IPS DF 6.9 (cell line): Measurements from ENCODE around the gene KRT81.

Experiments
- DNase-seq: peaks from one replicate; pipeline ENCODE4 v3.0.0-alpha.2; 2013; ENCODE audit warnings: low read depth, low spot score
- H3K27ac ChIP-seq: one replicate; pipeline ENCODE4 v1.5.1; 2013; ENCODE audit warnings: low read length, control low read depth
- H3K27me3 ChIP-seq: 2 replicates; pipeline ENCODE4 v1.6.1; 2013; ENCODE audit warnings: mild to moderate bottlenecking, low read length; ENCODE audit not compliant: control insufficient read depth, insufficient read depth
- H3K36me3 ChIP-seq: 2 replicates; pipeline ENCODE4 v1.6.1; 2013; ENCODE audit warnings: low read length; ENCODE audit not compliant: control insufficient read depth, insufficient read depth
- H3K4me1 ChIP-seq: 2 replicates; pipeline ENCODE4 v1.6.1; 2013; ENCODE audit warnings: low read length; ENCODE audit not compliant: control insufficient read depth, insufficient read depth
- H3K4me3 ChIP-seq: 2 replicates; pipeline ENCODE4 v1.5.1; 2013; ENCODE audit warnings: mild to moderate bottlenecking, low read length
- H3K9me3 ChIP-seq: 2 replicates; pipeline ENCODE4 v1.6.1; 2013; ENCODE audit warnings: low read length, inconsistent platforms; ENCODE audit not compliant: control insufficient read depth, insufficient read depth
- WGBS: extraction: QIAGEN DNeasy Blood & Tissue Kit; methylation state at CpG from one replicate; pipeline ENCODE4 v1.1.7; 2013; ENCODE audit warnings: mixed read lengths, missing lambda C conversion rate; ENCODE audit not compliant: insufficient read length, insufficient coverage; 5-methylcytosine and 5-hydroxymethylcytosine counted together

The KRT81 gene

DNA sequence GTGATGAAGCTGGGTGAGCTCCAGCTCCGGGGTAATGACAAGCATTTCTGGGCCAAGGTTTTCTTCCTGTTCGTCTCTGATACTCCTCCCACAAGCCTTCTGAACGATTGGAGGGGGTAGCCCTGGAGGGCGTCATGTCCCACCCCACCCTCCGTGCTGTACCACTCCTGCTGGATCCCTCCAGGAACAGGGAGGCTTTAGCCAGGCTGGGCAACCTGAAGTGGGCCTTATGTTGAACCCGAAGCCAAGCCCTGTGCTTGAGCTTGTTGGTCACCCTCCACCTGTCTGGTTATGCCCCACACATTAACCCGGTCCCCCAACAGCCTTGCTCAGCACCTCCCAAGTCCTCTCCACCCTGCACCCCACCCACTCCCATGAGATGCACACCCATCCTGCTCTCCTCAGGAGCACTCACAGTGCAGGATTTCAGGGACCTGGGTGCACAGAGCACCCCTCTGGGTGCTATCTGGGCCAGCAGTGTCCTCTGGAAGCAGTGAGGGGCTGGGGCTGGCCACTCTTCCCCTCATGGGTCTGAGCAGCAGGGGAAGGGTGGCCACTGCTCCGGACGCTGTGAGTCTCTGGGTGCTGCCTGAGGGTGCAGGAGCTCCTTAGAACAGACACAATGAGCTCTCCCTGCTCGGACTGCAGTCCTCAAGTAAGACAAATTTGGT, 36.6 kb upstream of the KRT81 start:
- no peak for DNase-seq
- H3K27ac ChIP-seq = no peak overlapping the region
- H3K27me3 ChIP-seq = no peaks in the 10 kb centered on the region
- H3K36me3 ChIP-seq = no peaks in the 10 kb centered on the region
- H3K4me1 ChIP-seq = no peaks in the 10 kb centered on the region
- no peak overlapping the region for H3K4me3 ChIP-seq
- H3K9me3 ChIP-seq = no peaks in the 10 kb centered on the region
- WGBS = no CpG with 5 or more reads among the region's 10 CpGs

DNA sequence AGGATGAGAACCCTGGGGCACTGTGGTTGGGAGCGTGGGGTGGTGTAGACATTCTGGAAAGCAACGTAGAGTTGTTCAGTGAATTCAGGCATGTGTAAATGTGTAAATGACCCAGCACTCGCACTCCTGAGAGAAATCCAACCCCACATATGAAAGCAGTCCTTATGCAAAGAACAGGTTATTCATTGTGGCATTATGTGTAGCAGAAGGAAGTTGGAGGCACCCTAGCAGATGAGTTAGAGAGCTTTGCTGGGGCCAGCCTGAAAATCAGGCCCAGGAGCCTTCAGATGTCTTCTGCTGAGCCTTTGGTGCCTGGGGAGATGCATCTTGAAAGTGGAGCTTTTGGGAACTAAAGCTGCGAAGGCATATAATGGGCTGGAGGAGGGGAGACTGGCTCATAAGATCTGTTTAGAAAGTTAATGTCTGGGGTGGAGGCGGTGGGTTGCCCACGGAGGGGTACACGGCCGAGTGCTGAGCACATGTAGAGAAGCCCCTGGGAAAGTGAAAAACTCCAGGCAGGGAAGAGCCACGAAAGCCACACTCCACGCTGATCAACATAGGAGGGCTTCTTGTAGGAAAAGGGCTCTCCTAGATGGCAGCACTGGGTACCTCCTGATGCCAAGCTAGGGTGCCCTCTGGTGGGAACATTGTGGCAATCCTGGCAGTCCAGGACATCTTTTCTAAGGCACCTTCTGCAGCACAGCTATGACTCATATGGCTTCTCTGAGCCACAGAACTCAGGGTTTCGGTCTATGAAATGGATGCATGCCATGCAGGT, 35.9 kb upstream of the KRT81 start:
- no peaks in the 10 kb centered on the region for H3K4me1 ChIP-seq
- no peaks in the 10 kb centered on the region for H3K27me3 ChIP-seq
- H3K27ac ChIP-seq = no peak overlapping the region
- H3K9me3 ChIP-seq = no peaks in the 10 kb centered on the region
- peak; percentile 81 for DNase-seq
- no CpG with 5 or more reads among the region's 11 CpGs for WGBS
- H3K36me3 ChIP-seq = no peaks in the 10 kb centered on the region
- H3K4me3 ChIP-seq = no peak overlapping the region

DNA sequence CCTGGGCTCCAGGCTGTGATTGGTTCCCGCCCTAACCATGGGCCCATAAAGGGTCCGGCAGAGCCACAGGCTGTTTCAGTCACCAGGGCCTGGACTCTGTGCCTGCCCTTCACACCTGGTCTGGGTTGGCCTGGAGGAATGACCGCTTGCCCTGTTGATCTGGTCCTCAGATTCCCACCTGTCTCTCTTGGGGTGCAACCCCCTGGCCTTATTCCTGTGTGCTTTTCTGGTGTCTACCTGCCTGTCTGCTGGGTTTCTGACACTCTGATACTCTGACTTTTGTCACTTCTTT, 32.8 kb upstream of the KRT81 start:
- no peak overlapping the region for H3K27ac ChIP-seq

DNA sequence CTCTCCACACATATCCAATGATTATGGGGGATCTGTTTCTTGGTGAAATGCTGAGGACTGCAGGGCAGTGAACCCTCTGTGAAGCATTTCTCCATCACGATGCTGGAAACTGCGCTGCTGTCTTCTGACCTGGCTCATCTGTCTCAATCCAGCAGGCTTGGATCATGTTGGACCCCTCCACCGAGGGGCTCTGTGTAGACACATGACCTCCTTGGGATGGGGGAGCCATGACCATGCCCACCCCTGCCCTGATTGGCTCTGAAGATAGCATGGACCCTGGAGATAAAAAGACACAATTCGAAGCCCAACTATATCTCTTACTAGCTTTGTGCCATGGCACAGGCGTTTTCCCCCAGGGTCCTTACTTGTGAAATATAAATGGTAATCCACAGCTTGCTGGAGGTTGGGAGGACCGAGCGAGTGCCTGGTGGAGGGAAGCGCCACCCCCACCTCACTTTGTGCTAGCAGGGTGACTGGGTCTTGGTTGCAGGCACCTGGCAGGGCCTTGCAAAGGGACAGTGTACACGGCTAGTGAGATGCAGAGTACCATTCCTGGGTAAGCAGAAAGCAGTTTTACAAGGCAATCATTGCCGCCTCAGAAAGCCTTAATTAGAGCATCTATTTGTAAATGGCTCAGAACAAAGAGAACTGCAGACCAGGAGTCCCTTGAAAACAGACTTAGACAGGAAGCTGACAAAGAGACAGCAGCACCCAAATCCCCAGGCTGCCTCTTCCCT, 32.2 kb upstream of the KRT81 start:
- no peak overlapping the region for H3K4me3 ChIP-seq
- no peak for DNase-seq
- H3K27me3 ChIP-seq = no peaks in the 10 kb centered on the region
- no peak overlapping the region for H3K27ac ChIP-seq
- H3K9me3 ChIP-seq = no peaks in the 10 kb centered on the region
- no peaks in the 10 kb centered on the region for H3K36me3 ChIP-seq
- WGBS = no CpG with 5 or more reads among the region's 10 CpGs
- no peaks in the 10 kb centered on the region for H3K4me1 ChIP-seq

More for the DNA sequence above, 32.8 kb upstream of the KRT81 start:
- H3K4me1 ChIP-seq = no peaks in the 10 kb centered on the region
- H3K4me3 ChIP-seq = no peak overlapping the region
- no peak for DNase-seq
- WGBS = no CpG with 5 or more reads among the region's 3 CpGs
- H3K36me3 ChIP-seq = no peaks in the 10 kb centered on the region
- H3K9me3 ChIP-seq = no peaks in the 10 kb centered on the region
- no peaks in the 10 kb centered on the region for H3K27me3 ChIP-seq

DNA sequence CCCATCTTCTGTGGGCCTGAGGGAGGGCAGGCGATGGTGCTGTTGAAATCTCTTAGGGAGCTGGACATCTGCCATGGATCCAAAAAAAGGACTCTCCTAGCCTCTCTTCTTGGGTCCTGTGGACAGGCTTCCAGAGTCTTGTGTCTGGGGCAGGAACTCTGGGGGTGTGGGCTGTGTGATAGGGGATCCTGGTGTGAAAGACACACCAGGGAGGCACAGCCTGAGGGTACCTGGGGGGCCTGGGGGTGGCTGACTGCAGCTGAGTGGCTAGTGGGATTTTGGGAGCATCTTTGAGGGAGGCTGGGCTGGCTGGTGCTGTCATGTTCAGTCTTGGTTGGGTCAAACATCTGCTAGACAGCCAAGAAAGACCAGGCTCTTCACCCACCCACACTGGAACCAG, 31.7 kb upstream of the KRT81 start:
- Histone ChIP-seq H3K4me3 (no peak overlapping the region), H3K27ac (no peak overlapping the region), H3K4me1 (no peaks in the 10 kb centered on the region), H3K36me3 (no peaks in the 10 kb centered on the region), H3K9me3 (no peaks in the 10 kb centered on the region), H3K27me3 (no peaks in the 10 kb centered on the region)
- WGBS = no CpG with 5 or more reads among the region's 1 CpG
- DNase-seq = no peak

DNA sequence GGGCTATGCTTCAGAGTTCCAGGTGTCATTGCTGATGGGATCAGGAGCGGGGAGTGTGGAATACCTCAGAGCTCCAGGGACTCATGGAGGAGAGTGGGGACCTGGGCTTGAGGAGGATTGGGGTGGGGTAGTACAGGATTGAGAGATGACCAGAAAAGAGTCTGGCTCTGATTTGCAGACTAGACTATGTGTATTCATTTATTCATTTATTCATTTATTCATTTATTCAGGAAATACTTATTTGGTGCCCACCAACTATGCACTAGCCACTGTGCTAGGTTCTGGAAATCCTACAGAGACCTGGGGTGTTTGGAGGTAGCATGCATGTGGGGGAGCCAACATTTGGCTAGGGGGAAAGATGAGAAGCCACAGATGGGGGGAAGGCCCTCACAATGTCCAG, 30.7 kb upstream of the KRT81 start:
- H3K9me3 ChIP-seq = no peaks in the 10 kb centered on the region
- no peaks in the 10 kb centered on the region for H3K27me3 ChIP-seq
- no peak overlapping the region for H3K4me3 ChIP-seq
- DNase-seq = no peak
- no peaks in the 10 kb centered on the region for H3K36me3 ChIP-seq
- H3K4me1 ChIP-seq = no peaks in the 10 kb centered on the region
- no peak overlapping the region for H3K27ac ChIP-seq
- no CpG with 5 or more reads among the region's 1 CpG for WGBS

DNA sequence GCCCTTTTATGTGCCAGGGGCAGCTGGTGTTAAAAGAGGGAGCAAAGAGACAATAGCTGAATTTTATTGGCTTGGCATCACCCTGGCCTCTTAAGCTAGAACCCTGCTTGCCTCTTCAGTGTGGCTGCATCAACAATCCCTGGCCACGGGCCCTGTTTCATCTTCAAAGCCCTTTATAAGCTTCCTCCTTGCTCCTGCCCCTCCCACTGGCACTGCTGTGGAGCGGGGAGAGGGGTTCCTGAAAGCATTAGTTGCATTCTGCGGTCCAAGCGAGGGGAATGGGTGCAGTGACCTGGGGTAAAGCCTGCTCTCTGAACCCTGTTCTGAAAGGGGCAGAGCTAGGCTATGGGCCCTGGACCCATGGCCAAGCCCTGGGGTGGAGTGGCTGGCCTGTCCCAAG, 30.1 kb upstream of the KRT81 start:
- Histone ChIP-seq H3K4me1 (no peaks in the 10 kb centered on the region), H3K27me3 (no peaks in the 10 kb centered on the region), H3K9me3 (no peaks in the 10 kb centered on the region), H3K27ac (no peak overlapping the region), H3K36me3 (no peaks in the 10 kb centered on the region), H3K4me3 (no peak overlapping the region)
- no CpG with 5 or more reads among the region's 4 CpGs for WGBS
- no peak for DNase-seq

DNA sequence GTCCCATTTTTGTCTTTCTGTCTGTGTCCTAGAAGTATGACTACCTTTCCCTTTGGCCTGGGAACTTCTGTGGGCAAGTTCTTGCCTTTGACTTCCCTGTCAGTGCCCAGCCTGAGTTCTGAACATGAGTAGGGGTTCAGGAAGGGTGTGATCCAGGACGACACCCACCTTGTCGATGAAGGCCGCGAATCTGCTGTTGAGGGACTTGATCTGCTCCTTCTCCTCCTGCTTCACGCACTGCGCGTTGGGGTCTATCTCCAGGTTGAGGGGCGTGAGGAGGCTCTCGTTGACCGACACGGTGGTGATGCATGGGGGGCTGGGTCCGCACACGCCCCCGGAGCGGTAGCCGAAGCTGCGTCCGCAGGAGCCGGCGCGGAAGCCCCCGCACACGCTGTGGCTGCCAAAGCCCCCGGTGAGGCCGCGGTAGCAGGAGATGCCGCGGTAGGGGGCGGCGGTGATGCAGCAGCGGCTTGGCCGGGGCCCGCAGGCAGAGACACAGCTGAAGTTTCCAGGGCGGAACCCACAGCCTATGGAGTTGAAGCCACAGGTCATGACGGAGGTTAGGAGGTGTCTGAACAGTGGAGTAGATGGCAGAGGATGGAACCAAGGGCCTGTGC, 29.6 kb upstream of the KRT81 start, which contains the start of gene KRT83:
Gene KRT83, minus strand, starts transcription at position 615 of the 617 bp plus-strand sequence. Its CDS starts 63 bp downstream, at position 552.
- no CpG with 5 or more reads among the region's 35 CpGs for WGBS
- H3K9me3 ChIP-seq = no peaks in the 10 kb centered on the region
- no peaks in the 10 kb centered on the region for H3K4me1 ChIP-seq
- H3K36me3 ChIP-seq = no peaks in the 10 kb centered on the region
- DNase-seq = no peak
- H3K27ac ChIP-seq = no peak within 1 kb of the TSS
- H3K4me3 ChIP-seq = no peak within 1 kb of the TSS
- no peaks in the 10 kb centered on the region for H3K27me3 ChIP-seq

DNA sequence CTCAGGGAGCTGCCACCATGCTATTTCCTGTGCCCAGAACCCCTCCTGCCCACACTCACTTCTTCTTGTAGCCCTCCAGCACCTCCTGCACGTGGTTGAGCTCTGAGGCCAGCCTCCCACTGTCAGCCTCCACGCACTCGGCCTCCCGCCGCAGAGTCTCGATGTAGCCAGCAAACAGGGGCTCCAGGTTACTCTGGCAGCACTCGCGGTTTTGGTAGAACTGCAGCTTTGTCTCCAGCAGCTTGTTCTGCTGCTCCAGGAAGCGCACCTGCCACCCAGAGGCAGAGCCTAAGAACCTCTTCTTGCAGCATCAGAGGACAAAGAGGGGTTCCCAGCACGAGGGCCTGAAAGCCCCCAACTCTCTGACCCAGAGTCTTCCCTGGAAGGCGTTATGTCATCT, 27.8 kb upstream of the KRT81 start:
- no CpG with 5 or more reads among the region's 11 CpGs for WGBS
- no peaks in the 10 kb centered on the region for H3K9me3 ChIP-seq
- H3K27me3 ChIP-seq = no peaks in the 10 kb centered on the region
- H3K27ac ChIP-seq = no peak overlapping the region
- no peak for DNase-seq
- H3K4me3 ChIP-seq = no peak overlapping the region
- H3K4me1 ChIP-seq = no peaks in the 10 kb centered on the region
- H3K36me3 ChIP-seq = no peaks in the 10 kb centered on the region

DNA sequence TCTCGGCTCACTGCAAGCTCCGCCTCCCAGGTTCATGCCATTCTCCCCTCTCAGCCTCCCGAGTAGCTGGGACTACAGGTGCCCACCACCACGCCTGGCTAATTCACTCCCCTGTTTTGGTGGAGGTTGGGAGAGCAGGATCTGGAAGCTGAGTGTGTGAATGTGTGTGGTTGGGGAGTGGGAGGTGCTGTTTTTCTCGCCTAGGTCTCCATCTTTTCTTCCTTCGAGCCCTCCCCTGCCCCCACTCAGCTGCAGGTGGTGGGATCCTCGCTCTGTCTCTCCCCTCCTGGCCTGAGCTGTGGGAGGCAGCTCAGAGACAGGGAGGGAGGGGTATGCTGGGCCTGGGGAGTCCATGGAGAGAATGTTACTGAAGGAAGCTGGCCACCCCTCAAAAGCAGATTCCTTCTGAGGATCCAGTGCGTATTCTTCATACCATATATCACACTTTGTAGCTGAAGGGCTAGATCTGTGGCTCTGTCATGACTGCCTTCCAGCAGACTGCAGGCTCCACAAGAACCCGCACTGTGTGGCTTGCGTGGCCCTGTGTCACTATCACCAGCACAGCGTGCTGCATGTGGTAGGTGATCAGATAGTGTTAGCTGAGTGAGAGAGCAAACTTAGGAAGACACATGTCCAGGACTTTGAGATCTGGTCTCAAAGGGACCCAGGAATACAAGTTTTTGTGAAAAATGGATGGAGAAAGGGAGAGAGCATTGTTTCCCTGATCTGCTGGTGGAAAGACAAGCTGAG, 27.1 kb upstream of the KRT81 start:
- Histone ChIP-seq H3K36me3 (no peaks in the 10 kb centered on the region), H3K9me3 (no peaks in the 10 kb centered on the region), H3K27me3 (no peaks in the 10 kb centered on the region), H3K4me1 (no peaks in the 10 kb centered on the region), H3K27ac (no peak overlapping the region), H3K4me3 (no peak overlapping the region)
- WGBS = no CpG with 5 or more reads among the region's 11 CpGs
- DNase-seq = no peak
